NCI-H2029 (cell line): ENCODE measurements around the gene DPM1.
A peak's percentile ranks its signal among the peaks of the same experiment; 100 is the strongest.

ENCODE experiments used
- DNase-seq: peaks from one replicate; lab custom pipeline; 2025; lab: John Stamatoyannopoulos, UW

Gene DPM1

DNA sequence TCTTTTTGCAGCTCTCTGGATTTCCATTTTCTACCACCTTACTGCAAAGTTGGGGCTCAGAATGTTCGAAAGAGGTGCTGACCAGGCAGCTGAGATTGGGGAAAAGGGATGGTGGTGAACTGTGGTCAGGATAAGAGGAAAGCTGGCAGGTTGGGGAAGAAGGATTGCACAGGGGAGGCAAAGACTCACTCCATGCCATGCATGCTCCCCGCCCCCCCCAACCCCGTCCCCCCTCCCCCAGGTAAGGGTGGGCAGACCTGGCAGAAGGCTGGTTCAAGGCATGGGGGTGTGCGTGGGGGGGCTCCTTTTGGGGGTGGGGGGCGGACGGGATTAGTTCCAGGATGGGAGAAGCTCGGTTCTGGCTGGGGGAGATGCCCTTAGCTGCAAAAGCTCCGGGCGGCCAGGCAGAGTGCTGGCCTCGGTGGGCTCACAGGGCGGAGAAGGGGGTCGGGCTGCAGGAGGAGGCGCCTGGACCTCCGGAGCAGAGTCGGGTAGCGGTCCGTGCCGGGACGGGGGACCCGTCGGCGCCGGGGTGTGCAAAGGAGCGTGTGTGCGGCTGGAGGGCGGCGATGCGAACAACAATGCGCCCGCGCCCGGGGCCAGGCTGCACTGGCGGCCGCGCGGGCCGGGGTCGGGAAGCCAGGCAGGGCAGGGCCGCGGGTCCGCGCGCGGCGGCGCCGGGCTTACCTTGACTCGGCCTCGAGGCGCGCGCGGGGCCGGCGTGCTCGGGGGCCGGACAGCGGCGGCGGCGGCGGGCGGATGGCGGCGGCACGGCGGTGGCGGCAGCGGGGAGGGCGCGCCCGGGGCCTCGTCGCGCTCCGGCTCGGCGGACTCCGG is 28.0 kb downstream of the DPM1 start:
- peak; percentile 5 for DNase-seq

DNA sequence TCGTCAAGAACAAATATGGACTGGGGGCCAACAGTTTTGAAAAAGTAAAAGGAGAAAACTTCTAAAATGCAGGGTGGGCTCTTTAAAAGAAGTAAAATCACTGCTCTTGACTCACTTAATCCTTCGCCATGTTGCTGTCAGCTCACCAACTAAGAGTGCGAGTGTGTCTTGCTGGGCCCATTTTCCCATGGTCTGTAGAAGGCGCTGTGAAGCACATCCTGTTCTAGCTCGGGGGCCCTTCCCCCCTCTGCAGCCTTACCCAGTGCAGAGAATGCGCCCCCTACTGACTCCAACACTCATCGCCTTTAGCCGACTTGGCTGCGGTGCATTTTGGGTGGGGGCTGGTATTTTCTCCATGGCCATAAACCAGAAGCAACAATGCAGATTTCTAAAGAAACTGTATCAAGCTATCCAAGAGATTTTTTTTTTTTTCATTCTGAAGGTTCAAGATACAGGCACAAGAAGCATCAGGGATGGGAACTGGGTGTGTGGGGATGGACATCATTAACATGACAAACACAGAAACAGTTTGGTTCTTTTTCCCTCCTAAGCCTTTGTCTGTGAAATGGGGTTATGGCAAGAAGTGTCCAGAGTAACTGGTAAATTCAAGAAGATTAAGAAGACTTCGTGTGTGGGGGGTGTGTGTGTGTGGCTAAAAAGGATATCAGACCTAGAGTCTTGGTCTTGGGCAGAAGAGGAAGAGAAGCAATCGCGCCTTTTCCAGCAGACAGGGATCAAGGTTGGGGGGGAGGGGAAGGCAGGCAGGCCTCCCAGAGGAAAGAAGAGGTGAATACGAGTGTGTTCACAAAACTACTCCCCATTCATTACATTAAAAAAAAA is 28.8 kb downstream of the DPM1 start:
- peak; percentile 80 for DNase-seq

GRCh38 chr20:50928469-50928868 is 29.9 kb downstream of the DPM1 start:
- no peak for DNase-seq

DNA sequence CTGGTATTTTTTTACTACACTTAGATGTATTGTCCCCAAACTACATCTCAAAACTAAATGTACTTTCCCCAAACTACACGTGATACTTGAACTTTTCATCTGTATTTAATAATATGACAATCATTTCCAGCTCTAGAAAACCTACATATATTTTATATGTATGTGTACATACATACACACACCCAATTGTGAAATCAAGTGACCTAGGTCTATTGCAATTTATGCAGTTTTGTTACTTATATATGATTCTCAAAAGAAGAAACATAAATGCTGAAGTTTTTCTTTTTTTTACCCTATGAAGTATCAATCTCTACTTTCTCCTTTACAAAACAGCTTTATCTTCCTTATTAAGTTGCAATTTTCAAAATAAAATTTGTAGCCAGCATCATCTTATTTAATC is 31.8 kb downstream of the DPM1 start:
- no peak for DNase-seq

DNA sequence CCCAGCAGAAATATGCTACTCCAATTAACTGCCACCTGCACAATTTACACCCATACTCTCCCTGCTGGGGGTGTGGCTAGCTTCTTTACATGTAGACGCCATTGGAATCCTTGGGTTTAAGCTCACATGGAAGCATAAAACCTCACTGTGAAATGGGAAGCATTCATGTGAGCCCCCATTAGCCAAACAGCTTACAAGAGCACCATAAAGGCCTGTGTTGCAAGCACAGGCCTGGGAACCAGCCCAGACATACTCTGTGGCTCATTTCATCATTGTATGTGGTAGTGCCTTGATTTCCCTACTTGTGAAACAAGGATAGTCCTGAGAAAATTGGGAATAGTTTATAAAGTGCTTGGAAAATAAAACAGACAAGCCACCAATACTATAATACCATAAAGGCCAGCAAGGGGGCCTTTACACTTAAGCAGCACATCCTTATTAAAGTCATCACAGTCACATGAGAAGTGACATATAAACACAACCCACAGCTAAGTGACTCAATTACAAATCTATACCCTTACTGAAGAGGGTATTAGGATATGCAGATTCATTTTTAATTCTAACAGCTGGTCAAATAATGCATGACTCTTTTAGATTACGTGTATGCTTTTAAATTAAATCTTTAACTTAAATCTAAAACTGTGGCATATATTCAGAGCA is 33.9 kb downstream of the DPM1 start:
- DNase-seq, result no peak

DNA sequence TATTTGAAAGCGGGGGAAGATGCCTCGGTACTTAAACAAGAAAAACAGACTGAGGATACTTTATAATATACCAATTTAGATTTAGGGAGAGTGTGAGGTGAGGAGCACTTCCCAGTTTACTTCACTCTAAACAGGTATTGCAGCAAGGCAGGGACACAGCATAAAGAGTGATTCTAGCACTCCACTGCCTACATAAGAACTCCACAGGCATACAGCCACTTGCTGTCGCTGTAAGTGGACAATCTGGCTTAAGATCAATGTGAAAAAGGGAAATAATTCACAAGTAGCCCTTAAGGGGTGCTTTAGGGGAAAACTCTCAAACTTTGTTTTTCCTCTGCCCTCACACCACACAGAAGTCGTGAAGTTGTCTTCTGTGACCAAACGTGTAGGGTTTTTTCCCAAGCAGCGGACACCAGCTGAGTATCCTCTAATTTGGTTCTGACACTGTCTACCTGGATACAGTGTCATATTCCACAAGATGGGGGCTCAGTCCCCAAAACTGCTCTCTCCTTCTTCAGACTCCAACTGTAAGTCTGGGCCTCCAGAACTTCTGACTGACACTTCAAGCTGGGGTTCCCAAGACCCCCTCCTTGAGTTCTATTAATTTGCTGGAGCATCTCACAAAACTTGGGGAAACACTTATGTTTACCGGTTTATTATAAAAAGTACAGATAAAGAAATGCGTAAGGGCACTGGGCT is 36.4 kb downstream of the DPM1 start:
- DNase-seq, result no peak

DNA sequence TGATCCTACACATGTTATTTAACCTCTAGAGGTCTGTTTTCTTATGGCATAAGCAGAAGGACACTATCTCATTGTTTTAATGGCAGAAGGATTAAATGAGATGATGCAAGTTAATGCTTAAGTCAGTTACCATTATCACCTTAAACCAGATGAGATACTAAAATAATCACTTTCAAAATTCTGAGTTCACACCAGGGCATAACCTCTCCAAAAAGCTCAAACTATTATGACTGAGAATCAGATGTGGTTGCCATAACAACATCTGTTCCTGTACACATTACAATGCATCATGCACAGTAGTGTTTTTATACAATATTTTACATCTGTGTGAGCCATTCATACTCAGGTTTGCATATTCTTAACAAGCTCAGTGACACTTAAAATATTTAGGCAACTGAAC is 37.3 kb downstream of the DPM1 start:
- DNase-seq, result no peak

DNA sequence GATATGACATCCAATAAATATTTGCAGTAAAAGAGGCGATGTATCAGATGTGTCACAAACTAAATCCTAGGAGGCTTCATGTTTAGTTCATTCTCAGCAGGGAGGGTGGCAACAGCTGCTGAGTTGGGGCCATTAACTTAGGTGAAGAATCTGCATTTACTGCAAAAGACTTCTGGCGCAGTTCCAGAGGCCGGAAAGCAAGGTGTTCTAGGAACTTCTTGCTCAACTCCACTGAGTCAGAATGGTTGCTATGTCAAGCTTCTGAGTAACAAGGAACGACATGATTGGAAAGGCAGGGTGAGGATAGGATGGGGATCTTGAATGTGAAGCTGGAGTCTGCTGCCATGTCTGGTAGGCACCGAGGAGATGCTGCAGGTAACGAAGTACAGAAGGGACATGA is 38.8 kb downstream of the DPM1 start:
- no peak for DNase-seq

DNA sequence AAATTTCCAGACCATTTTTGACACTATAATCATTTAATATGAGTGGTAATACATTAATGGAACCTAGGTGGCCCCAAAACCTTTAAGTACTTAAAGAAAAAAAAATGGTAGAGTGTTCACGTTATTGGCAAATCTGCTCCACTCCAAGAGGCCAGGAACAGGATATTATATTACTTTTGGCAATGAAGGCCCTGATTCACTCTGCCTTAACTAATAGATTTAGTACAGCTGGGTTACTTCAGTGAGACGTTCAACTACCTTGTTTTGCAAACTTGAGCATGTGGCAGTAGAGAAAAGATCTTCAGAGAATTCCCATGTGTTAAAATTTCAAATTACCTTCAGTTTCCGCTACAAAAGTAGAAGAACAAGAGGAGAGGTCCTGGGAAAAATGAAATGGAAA is 39.9 kb downstream of the DPM1 start:
- no peak for DNase-seq

- no peak for DNase-seq
Measured at GRCh38 chr20:50916934-50917333, 41.4 kb downstream of the DPM1 start.

DNA sequence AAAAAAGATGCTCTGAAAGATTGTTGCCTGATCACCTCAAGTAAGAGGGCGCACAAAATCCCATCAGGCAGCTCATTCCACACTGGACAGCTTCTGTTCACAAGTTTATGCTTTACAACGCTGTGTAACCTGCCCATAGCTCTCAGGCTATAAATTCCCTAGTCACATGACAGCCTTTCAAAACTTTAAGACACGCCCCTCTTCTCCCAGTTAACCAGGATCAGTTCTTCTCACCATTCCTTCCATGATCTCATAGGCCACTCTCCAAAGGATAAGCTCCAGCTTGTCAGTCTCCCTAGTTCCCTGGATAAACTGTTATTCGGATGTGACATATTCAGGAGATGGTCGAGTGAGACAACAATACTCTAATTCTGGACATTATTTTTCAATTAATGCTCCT is 42.1 kb downstream of the DPM1 start:
- no peak for DNase-seq

DNA sequence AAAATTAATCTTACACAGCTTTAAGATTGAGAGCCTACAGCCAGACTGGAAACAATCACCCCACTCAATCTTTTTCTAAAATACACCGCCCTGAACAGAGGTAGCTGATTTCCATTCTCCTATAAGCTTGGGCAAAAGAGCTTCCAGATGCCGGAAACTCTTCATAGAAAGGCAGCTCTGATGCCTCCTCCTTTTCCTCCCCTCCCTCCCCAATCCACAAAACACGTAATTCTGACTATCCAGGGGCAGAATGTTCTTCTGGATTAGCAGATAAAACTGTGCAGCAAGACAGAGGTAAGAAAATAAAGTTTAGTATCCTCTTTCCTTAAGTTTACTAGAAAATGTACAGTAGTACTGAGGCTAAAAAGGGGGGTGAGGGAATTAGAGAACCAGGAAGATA is 42.9 kb downstream of the DPM1 start:
- no peak for DNase-seq

DNA sequence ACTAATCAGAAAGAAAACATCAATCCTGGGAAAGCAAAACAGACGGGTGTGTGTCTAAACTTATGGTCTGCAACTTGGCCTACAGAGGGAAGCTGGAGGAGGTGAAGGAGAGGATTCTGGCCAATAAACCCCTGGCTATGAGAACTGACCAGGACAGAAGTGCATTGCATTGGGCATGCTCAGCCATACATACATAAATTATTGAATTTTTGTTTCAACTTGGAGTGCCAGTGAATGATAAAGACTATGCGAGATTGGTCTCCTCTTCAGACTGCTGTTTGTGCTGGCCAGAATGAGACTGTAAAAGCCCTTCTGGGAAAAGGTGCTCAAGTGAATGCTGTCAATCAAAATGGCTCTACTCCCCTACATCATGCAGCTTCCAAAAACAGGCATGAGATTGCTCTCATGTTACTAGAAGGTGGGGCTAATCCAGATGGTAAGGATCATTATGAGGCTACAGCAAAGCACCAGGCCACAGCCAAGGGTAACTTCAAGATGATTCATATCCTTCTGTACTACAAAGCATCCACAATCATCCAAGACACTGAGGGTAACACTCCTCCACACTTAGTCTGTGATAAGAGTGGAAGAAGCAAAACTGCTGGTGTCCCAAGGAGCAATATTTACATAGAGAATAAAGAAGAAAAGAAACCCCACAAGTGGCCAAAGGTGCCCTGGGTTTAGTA is 44.5 kb downstream of the DPM1 start:
- DNase-seq, result no peak

GRCh38 chr20:50911716-50912115 is 46.6 kb downstream of the DPM1 start:
- no peak for DNase-seq

- no peak for DNase-seq
Measured at GRCh38 chr20:50911030-50911429, 47.3 kb downstream of the DPM1 start.

GRCh38 chr20:50909413-50909812 is 48.9 kb downstream of the DPM1 start:
- DNase-seq, result no peak

DNA sequence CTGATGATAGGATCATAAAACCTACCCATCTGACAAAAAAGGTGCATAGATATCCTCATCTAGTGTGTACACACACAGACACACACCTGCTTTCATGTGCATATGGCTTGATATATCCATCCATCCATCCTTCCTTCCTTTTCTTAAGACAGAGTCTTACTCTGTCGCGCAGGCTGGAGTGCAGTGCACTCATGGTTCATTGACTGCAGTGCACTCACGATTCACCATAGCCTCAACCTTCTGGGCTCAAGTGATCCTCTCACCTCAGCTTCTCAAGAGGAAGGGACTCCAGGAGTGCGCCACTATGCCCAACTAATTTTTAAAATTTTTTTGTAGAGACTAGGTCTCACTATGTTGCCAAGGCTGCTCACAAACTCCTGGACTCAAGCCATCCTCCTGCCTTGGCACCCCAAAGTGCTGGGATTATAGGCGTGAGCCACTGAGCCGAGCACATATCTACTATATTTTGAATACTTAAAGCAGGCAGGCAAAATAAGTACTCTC is 54.2 kb downstream of the DPM1 start:
- DNase-seq, result no peak

DNA sequence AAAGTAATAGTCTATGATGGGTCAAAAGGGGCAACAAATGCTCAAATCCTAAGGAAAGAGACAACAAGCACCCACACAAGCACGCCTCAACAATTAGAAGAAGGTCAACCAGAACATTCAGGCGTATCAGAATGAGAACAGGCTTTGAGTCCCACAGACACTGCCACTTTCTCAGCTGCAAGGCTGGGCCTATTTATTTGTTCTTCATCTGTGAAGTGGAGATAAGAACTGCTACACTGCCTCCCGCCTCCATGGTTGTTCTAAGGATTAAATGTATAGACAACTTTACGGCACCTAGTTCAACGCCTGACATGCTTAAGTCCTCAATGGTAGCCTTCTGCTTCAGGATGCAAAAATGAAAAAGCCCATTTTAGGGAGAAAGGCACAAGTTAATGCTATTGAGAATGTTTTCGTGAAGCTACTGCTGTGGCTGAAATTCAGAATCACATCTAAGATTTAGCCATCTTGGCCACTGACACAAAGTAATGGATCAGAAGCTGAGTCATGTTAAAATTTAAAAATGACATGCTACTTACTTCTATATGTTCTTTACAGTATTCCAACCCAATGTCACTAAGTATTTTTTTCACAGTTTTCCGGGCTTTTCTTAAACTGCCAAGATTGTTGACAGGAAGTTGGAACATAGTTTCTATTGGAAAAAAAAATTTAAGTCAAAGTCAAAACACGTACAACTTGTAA is 54.8 kb downstream of the DPM1 start:
- DNase-seq, result no peak

- DNase-seq, result no peak
Measured at GRCh38 chr20:50901301-50901700, 57.0 kb downstream of the DPM1 start.

DNA sequence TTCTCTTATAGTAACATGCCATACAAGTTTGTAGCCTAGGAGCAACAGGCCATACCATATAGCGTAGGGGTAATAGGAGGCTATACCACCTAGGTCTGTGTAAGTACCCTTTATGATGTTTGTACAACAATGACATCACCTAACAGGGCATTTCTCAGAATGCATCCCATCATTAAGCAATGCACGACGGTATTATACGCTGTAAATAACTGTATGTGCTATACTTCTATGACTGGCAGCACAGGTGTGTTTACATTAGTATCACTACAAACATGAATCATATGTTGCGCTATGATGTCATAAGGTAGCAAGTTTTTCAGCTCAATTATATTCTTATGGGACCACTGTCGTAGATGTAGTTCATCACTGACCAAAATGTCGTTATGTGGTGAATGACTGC is 58.1 kb downstream of the DPM1 start:
- no peak for DNase-seq

DNA sequence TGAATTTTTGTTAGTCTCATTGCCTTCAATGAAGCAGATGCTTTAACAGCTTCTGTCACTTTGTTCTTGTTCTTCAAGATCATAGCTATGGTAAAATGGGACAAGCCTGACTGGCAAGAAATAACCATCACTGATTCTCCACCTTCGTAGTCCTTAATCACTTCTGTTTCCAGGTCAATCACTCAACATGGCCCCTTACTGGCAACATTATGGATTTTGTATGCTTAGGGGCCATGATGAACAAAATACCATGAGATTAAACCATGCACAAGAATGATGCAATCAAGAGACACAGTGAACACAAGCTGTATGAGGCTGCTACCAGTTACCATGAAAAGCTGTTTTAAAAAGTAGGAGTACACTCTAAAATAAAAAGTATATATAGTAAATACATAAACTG is 59.9 kb downstream of the DPM1 start:
- DNase-seq, result no peak
